Activated CD8-positive, alpha-beta memory T cell treated with anti-CD3 and anti-CD28 coated beads, Interleukin-2, amount 10 ng/mL, durations not matched to agents 7 days and 5 days (primary cell): ENCODE measurements around the gene ACTR5. TPM values are rescaled to one million over a fixed set of nuclear protein-coding genes. Genes with fewer than 3 reads are reported as not detected.

Experiments
- ATAC-seq: fragments of 150-1000 bp; cut with Tn5 transposase; one replicate; pipeline ENCODE4 v1.10.0; 2021; ENCODE audit warnings: moderate library complexity
- CTCF ChIA-PET: fragments of 350-600 bp; sonication (Branson Sonifier 250); formaldehyde crosslinking; loops from one replicate; lab custom pipeline; 2021; ENCODE audit warnings: antibody characterized with exemption; lab: Charles Lee
- DNase-seq: peaks from one replicate; pipeline ENCODE4 v3.0.0-alpha.2; 2020
- H3K27ac Mint-ChIP-seq: one replicate; pipeline ENCODE4 v1.8.0; 2021; ENCODE audit warnings: mild to moderate bottlenecking, mixed read lengths
- H3K27me3 Mint-ChIP-seq: one replicate; pipeline ENCODE4 v1.8.0; 2021; ENCODE audit warnings: mixed read lengths
- H3K36me3 Mint-ChIP-seq: one replicate; pipeline ENCODE4 v1.8.0; 2021; ENCODE audit warnings: mild to moderate bottlenecking, mixed read lengths
- H3K4me1 Mint-ChIP-seq: one replicate; pipeline ENCODE4 v1.8.0; 2021; ENCODE audit warnings: mixed read lengths
- H3K4me3 Mint-ChIP-seq: one replicate; pipeline ENCODE4 v1.8.0; 2021; ENCODE audit warnings: mild to moderate bottlenecking, moderate library complexity, mixed read lengths
- H3K9me3 Mint-ChIP-seq: one replicate; pipeline ENCODE4 v1.8.0; 2022; ENCODE audit warnings: low read depth, mixed read lengths
- total RNA-seq, 2 experiments: library from RNA; stranded (reverse); gene quantifications; one replicate each; pipeline ENCODE4 v1.2.3, GENCODE V29; 2021

Gene ACTR5
- total RNA-seq, 2 experiments from 2014 or later = 9.5 to 10.6 TPM

GRCh38 chr20:38724626-38725147, 23.6 kb upstream of the ACTR5 start:
- CTCF ChIA-PET = interaction anchor here (0.6 to 1.9 kb wide), 7 partner anchors 15 to 321 kb away, joined by 3 to 7 read pairs (median 3); partner anchors contain the start of gene ACTR5
- no peak overlapping the region for H3K27ac Mint-ChIP-seq
- DNase-seq (no peak), ATAC-seq (no peak)
- H3K9me3 Mint-ChIP-seq = no peaks in the 10 kb centered on the region
- H3K4me3 Mint-ChIP-seq = no peak overlapping the region
- H3K27me3 Mint-ChIP-seq = peaks cover 92% of the 10 kb centered on the region
- H3K36me3 Mint-ChIP-seq = peaks cover 6% of the 10 kb centered on the region
- peaks cover 35% of the 10 kb centered on the region for H3K4me1 Mint-ChIP-seq

- H3K4me1 Mint-ChIP-seq = peaks cover 39% of the 10 kb centered on the region
- ATAC-seq (peak; percentile 13), DNase-seq (no peak)
- H3K4me3 Mint-ChIP-seq = peak overlapping the region; percentile 14
- H3K27me3 Mint-ChIP-seq = peaks cover 93% of the 10 kb centered on the region
- peaks cover 6% of the 10 kb centered on the region for H3K36me3 Mint-ChIP-seq
- CTCF ChIA-PET = interaction anchor here (0.6 to 2.8 kb wide), 11 partner anchors 24 to 325 kb away, joined by 3 to 18 read pairs (median 3); partner anchors contain the start of gene ACTR5
- peak overlapping the region; percentile 9 for H3K27ac Mint-ChIP-seq
- no peaks in the 10 kb centered on the region for H3K9me3 Mint-ChIP-seq
Observed at GRCh38 chr20:38725148-38725901, 22.9 kb upstream of the ACTR5 start.

- Mint-ChIP-seq H3K36me3 (peaks cover 6% of the 10 kb centered on the region), H3K27me3 (peaks cover 93% of the 10 kb centered on the region), H3K27ac (peak overlapping the region; percentile 4), H3K4me3 (peak overlapping the region; percentile 40), H3K9me3 (no peaks in the 10 kb centered on the region), H3K4me1 (peaks cover 46% of the 10 kb centered on the region)
- peak; percentile 65 for DNase-seq
- CTCF ChIA-PET = interaction anchor here (0.7 to 2.8 kb wide), 12 partner anchors 23 to 324 kb away, joined by 3 to 18 read pairs (median 3); partner anchors contain the start of gene ACTR5
- ATAC-seq = peak; percentile 33
Observed at GRCh38 chr20:38725931-38726803, 22.1 kb upstream of the ACTR5 start.

GRCh38 chr20:38726804-38727606, 21.3 kb upstream of the ACTR5 start:
- DNase-seq = peak; percentile 63
- H3K27ac Mint-ChIP-seq = peak overlapping the region; percentile 4
- peaks cover 6% of the 10 kb centered on the region for H3K36me3 Mint-ChIP-seq
- peaks cover 46% of the 10 kb centered on the region for H3K4me1 Mint-ChIP-seq
- CTCF ChIA-PET = interaction anchor here (0.9 to 2.8 kb wide), 6 partner anchors 25 to 197 kb away, joined by 3 to 18 read pairs (median 3); no protein-coding TSS in a partner anchor
- H3K4me3 Mint-ChIP-seq = peak overlapping the region; percentile 40
- no peak for ATAC-seq
- H3K9me3 Mint-ChIP-seq = no peaks in the 10 kb centered on the region
- peaks cover 89% of the 10 kb centered on the region for H3K27me3 Mint-ChIP-seq

GRCh38 chr20:38727607-38728190, 20.6 kb upstream of the ACTR5 start:
- H3K4me1 Mint-ChIP-seq = peaks cover 46% of the 10 kb centered on the region
- H3K27ac Mint-ChIP-seq = peak overlapping the region; percentile 54
- H3K36me3 Mint-ChIP-seq = peaks cover 6% of the 10 kb centered on the region
- no peak for ATAC-seq
- no peak for DNase-seq
- CTCF ChIA-PET = interaction anchor here (1.3 to 2.8 kb wide), 2 partner anchors 25 to 55 kb away, joined by 3 to 18 read pairs; no protein-coding TSS in a partner anchor
- H3K9me3 Mint-ChIP-seq = no peaks in the 10 kb centered on the region
- peaks cover 88% of the 10 kb centered on the region for H3K27me3 Mint-ChIP-seq
- peak overlapping the region; percentile 2 for H3K4me3 Mint-ChIP-seq

- ATAC-seq (no peak), DNase-seq (no peak)
- H3K27me3 Mint-ChIP-seq = peaks cover 87% of the 10 kb centered on the region
- H3K9me3 Mint-ChIP-seq = no peaks in the 10 kb centered on the region
- peak overlapping the region; percentile 54 for H3K27ac Mint-ChIP-seq
- CTCF ChIA-PET = interaction anchor here (1.3 to 2.8 kb wide), 2 partner anchors 24 to 55 kb away, joined by 3 to 18 read pairs; no protein-coding TSS in a partner anchor
- no peak overlapping the region for H3K4me3 Mint-ChIP-seq
- H3K36me3 Mint-ChIP-seq = peaks cover 6% of the 10 kb centered on the region
- peaks cover 43% of the 10 kb centered on the region for H3K4me1 Mint-ChIP-seq
Observed at GRCh38 chr20:38728191-38728781, 20.0 kb upstream of the ACTR5 start.

GRCh38 chr20:38728911-38729642, 19.2 kb upstream of the ACTR5 start:
- Mint-ChIP-seq H3K4me1 (peaks cover 42% of the 10 kb centered on the region), H3K4me3 (no peak overlapping the region), H3K9me3 (no peaks in the 10 kb centered on the region), H3K36me3 (peaks cover 6% of the 10 kb centered on the region), H3K27me3 (peaks cover 90% of the 10 kb centered on the region), H3K27ac (peak overlapping the region; percentile 64)
- no peak for ATAC-seq
- DNase-seq = no peak
- CTCF ChIA-PET = interaction anchor here (1.2 kb wide), 2 partner anchors 23 to 80 kb away, joined by 3 read pairs; no protein-coding TSS in a partner anchor

GRCh38 chr20:38729767-38730166, 18.5 kb upstream of the ACTR5 start:
- ATAC-seq (no peak), DNase-seq (no peak)
- CTCF ChIA-PET = interaction anchor here (1.2 kb wide), 2 partner anchors 22 to 80 kb away, joined by 3 read pairs; no protein-coding TSS in a partner anchor

GRCh38 chr20:38730167-38730988, 17.9 kb upstream of the ACTR5 start:
- Mint-ChIP-seq H3K36me3 (peaks cover 6% of the 10 kb centered on the region), H3K27ac (peak overlapping the region; percentile 45), H3K27me3 (peaks cover 91% of the 10 kb centered on the region), H3K4me3 (no peak overlapping the region), H3K4me1 (peaks cover 38% of the 10 kb centered on the region), H3K9me3 (no peaks in the 10 kb centered on the region)
- ATAC-seq = no peak
- DNase-seq = no peak
- CTCF ChIA-PET = interaction anchor here (0.7 to 1.3 kb wide), 12 partner anchors 8 to 231 kb away, joined by 3 to 4 read pairs (median 3); partner anchors contain the start of gene ACTR5

More at GRCh38 chr20:38729767-38730166, 18.5 kb upstream of the ACTR5 start:
- Mint-ChIP-seq H3K9me3 (no peaks in the 10 kb centered on the region), H3K27me3 (peaks cover 91% of the 10 kb centered on the region), H3K4me3 (no peak overlapping the region), H3K27ac (peak overlapping the region; percentile 0), H3K36me3 (peaks cover 6% of the 10 kb centered on the region), H3K4me1 (peaks cover 42% of the 10 kb centered on the region)

- peaks cover 6% of the 10 kb centered on the region for H3K36me3 Mint-ChIP-seq
- DNase-seq = peak; percentile 80
- H3K27ac Mint-ChIP-seq = peak overlapping the region; percentile 45
- peak; percentile 88 for ATAC-seq
- H3K9me3 Mint-ChIP-seq = no peaks in the 10 kb centered on the region
- H3K4me3 Mint-ChIP-seq = peak overlapping the region; percentile 5
- CTCF ChIA-PET = interaction anchor here (0.6 to 1.3 kb wide), 15 partner anchors 9 to 230 kb away, joined by 3 to 5 read pairs (median 3); partner anchors contain the start of gene ACTR5
- H3K4me1 Mint-ChIP-seq = peaks cover 33% of the 10 kb centered on the region
- peaks cover 91% of the 10 kb centered on the region for H3K27me3 Mint-ChIP-seq
Observed at GRCh38 chr20:38730989-38731737, 17.1 kb upstream of the ACTR5 start.
